Astrocyte (in vitro differentiated cells and primary cell): Measurements from ENCODE around the gene PDIA2. TPM values are rescaled to one million over a fixed set of nuclear protein-coding genes. Genes with fewer than 3 reads are reported as not detected.
A peak's percentile ranks its signal among the peaks of the same experiment; 100 is the strongest.

Experiments
- DNase-seq: peaks from one replicate; pipeline ENCODE4 v3.0.0-alpha.2; 2010; ENCODE audit warnings: low read depth
- FAIRE-seq: peaks from 2 replicates; lab custom pipeline; 2011; peaks lifted over from hg19 to GRCh38; lab: Jason Lieb, UNC
- H2AFZ ChIP-seq: 2 replicates; pipeline ENCODE4 v1.6.0; 2012; ENCODE audit warnings: low read depth, low read length, inconsistent platforms
- H3K27ac ChIP-seq: 2 replicates; pipeline ENCODE4 v1.5.1; 2011; ENCODE audit warnings: low read depth, low read length, inconsistent platforms
- H3K27me3 ChIP-seq: 2 replicates; pipeline ENCODE4 v1.6.0; 2011; ENCODE audit warnings: low read length, inconsistent platforms; ENCODE audit not compliant: insufficient read depth
- H3K36me3 ChIP-seq: 2 replicates; pipeline ENCODE4 v1.5.1; 2011; ENCODE audit warnings: low read length, inconsistent platforms; ENCODE audit not compliant: insufficient read depth
- H3K4me1 ChIP-seq: 2 replicates; pipeline ENCODE4 v1.5.1; 2011; ENCODE audit warnings: low read length, inconsistent platforms; ENCODE audit not compliant: insufficient read depth
- H3K4me2 ChIP-seq: 2 replicates; pipeline ENCODE4 v1.6.0; 2012; ENCODE audit warnings: low read length, inconsistent platforms
- H3K4me3 ChIP-seq: 2 replicates; pipeline ENCODE4 v1.5.1; 2011; ENCODE audit warnings: low read depth, mild to moderate bottlenecking, low read length, inconsistent platforms; ENCODE audit not compliant: insufficient read depth
- H3K79me2 ChIP-seq: 2 replicates; pipeline ENCODE4 v1.6.0; 2012; ENCODE audit warnings: mild to moderate bottlenecking, low read length, inconsistent platforms; ENCODE audit not compliant: insufficient read depth
- H3K9ac ChIP-seq: 2 replicates; pipeline ENCODE4 v1.6.0; 2012; ENCODE audit warnings: mild to moderate bottlenecking, low read length, inconsistent platforms
- H3K9me3 ChIP-seq: 2 replicates; pipeline ENCODE4 v1.5.1; 2012; ENCODE audit warnings: low read depth, mild to moderate bottlenecking, low read length, inconsistent platforms; ENCODE audit not compliant: insufficient read depth
- H4K20me1 ChIP-seq: 2 replicates; pipeline ENCODE4 v1.6.0; 2012; ENCODE audit warnings: low read length, inconsistent platforms; ENCODE audit not compliant: insufficient read depth
- H3K27ac Mint-ChIP-seq: one replicate; pipeline ENCODE4 v1.8.0; 2021; ENCODE audit warnings: mild to moderate bottlenecking, mixed read lengths; ENCODE audit not compliant: unreplicated experiment
- H3K27me3 Mint-ChIP-seq: one replicate; pipeline ENCODE4 v1.8.0; 2021; ENCODE audit warnings: low read depth, mixed read lengths; ENCODE audit not compliant: unreplicated experiment
- H3K36me3 Mint-ChIP-seq: one replicate; pipeline ENCODE4 v1.8.0; 2021; ENCODE audit warnings: low read depth, mixed read lengths; ENCODE audit not compliant: unreplicated experiment
- H3K4me1 Mint-ChIP-seq: one replicate; pipeline ENCODE4 v1.8.0; 2021; ENCODE audit warnings: low read depth, mixed read lengths; ENCODE audit not compliant: unreplicated experiment
- H3K4me3 Mint-ChIP-seq: one replicate; pipeline ENCODE4 v1.8.0; 2021; ENCODE audit warnings: mild to moderate bottlenecking, moderate library complexity, mixed read lengths; ENCODE audit not compliant: unreplicated experiment
- H3K9me3 Mint-ChIP-seq: one replicate; pipeline ENCODE4 v1.8.0; 2021; ENCODE audit warnings: mild to moderate bottlenecking, mixed read lengths; ENCODE audit not compliant: unreplicated experiment
- CTCF ChIP-seq: IDR thresholded peaks from 2 replicates; pipeline ENCODE4 v1.5.1; 2011; ENCODE audit warnings: low read depth, mild to moderate bottlenecking, inconsistent platforms, low read length, moderate library complexity; ENCODE audit not compliant: insufficient read depth
- EZH2 ChIP-seq: IDR thresholded peaks from 2 replicates; pipeline ENCODE4 v1.6.1; 2012; ENCODE audit warnings: mild to moderate bottlenecking, low read length, inconsistent platforms; ENCODE audit not compliant: insufficient read depth
- total RNA-seq: library from RNA; stranded (reverse); gene quantifications from 2 replicates; pipeline ENCODE4 v1.2.1, GENCODE V29; 2021

Gene PDIA2
- total RNA-seq, 1 donor from 2014 or later, result 1.5 TPM

GRCh38 chr16:275041-275641 lies 7.8 kb upstream of the PDIA2 start:
- H3K4me2 ChIP-seq, result peak overlapping the region; percentile 76
- no peaks in the 10 kb centered on the region for H3K36me3 ChIP-seq
- Mint-ChIP-seq H3K27me3 (peaks cover 18% of the 10 kb centered on the region), H3K27ac (no peak overlapping the region), H3K9me3 (no peaks in the 10 kb centered on the region), H3K36me3 (no peaks in the 10 kb centered on the region), H3K4me1 (no peaks in the 10 kb centered on the region), H3K4me3 (no peak overlapping the region)
- peaks cover 4% of the 10 kb centered on the region for H3K4me1 ChIP-seq
- H2AFZ ChIP-seq, result peak overlapping the region; percentile 52
- peaks cover 4% of the 10 kb centered on the region for H4K20me1 ChIP-seq
- H3K27ac ChIP-seq, result no peak overlapping the region
- no peak overlapping the region for H3K9ac ChIP-seq
- no peak for FAIRE-seq
- no peaks in the 10 kb centered on the region for H3K9me3 ChIP-seq
- no peaks in the 10 kb centered on the region for H3K79me2 ChIP-seq
- peaks cover 5% of the 10 kb centered on the region for H3K27me3 ChIP-seq
- TF ChIP-seq EZH2 (peak; percentile 83), CTCF (no peak)
- no peak overlapping the region for H3K4me3 ChIP-seq
- no peak for DNase-seq

GRCh38 chr16:275786-276232 lies 7.2 kb upstream of the PDIA2 start, which contains the start of gene RGS11:
TSS of gene RGS11 (minus strand) at chr16:275944. CDS start at chr16:275911, 33 bp downstream.
- TF ChIP-seq EZH2 (no peak), CTCF (no peak)
- Histone ChIP-seq H3K36me3 (no peaks in the 10 kb centered on the region), H3K79me2 (no peaks in the 10 kb centered on the region), H3K9ac (no peak within 1 kb of the TSS), H2AFZ (peak within 1 kb of the TSS; percentile 52), H3K4me2 (peak within 1 kb of the TSS; percentile 76), H3K4me3 (no peak within 1 kb of the TSS), H4K20me1 (peaks cover 4% of the 10 kb centered on the region), H3K9me3 (no peaks in the 10 kb centered on the region), H3K4me1 (peaks cover 4% of the 10 kb centered on the region), H3K27ac (no peak within 1 kb of the TSS), H3K27me3 (peaks cover 5% of the 10 kb centered on the region)
- H3K27me3 Mint-ChIP-seq, result peaks cover 18% of the 10 kb centered on the region
- FAIRE-seq (no peak), DNase-seq (no peak)
- no peak within 1 kb of the TSS for H3K27ac Mint-ChIP-seq
- H3K36me3 Mint-ChIP-seq, result no peaks in the 10 kb centered on the region
- H3K4me1 Mint-ChIP-seq, result no peaks in the 10 kb centered on the region
- H3K4me3 Mint-ChIP-seq, result peak within 1 kb of the TSS; percentile 77
- no peaks in the 10 kb centered on the region for H3K9me3 Mint-ChIP-seq

- Histone ChIP-seq H3K36me3 (no peaks in the 10 kb centered on the region), H3K27ac (no peak overlapping the region), H3K9ac (no peak overlapping the region), H2AFZ (no peak overlapping the region), H3K79me2 (no peaks in the 10 kb centered on the region), H4K20me1 (peaks cover 4% of the 10 kb centered on the region), H3K9me3 (no peaks in the 10 kb centered on the region), H3K4me2 (no peak overlapping the region), H3K27me3 (peaks cover 7% of the 10 kb centered on the region), H3K4me1 (peaks cover 4% of the 10 kb centered on the region), H3K4me3 (no peak overlapping the region)
- H3K27me3 Mint-ChIP-seq, result peaks cover 18% of the 10 kb centered on the region
- no peaks in the 10 kb centered on the region for H3K9me3 Mint-ChIP-seq
- TF ChIP-seq CTCF, result no peak
- no peaks in the 10 kb centered on the region for H3K36me3 Mint-ChIP-seq
- H3K27ac Mint-ChIP-seq, result no peak overlapping the region
- DNase-seq (no peak), FAIRE-seq (no peak)
- no peaks in the 10 kb centered on the region for H3K4me1 Mint-ChIP-seq
- H3K4me3 Mint-ChIP-seq, result peak overlapping the region; percentile 77
These were observed 6.4 kb upstream of the PDIA2 start for GRCh38 chr16:276426-277077.
